NAMALWA (cell line): Measurements from ENCODE around the gene NKTR.

Experiments
- DNase-seq: peaks from one replicate; pipeline ENCODE4 v3.0.0-alpha.2; 2015; ENCODE audit warnings: low spot score

NKTR gene

GRCh38 chr3:42681361-42682038 lies 81.0 kb downstream of the NKTR start:
- no peak for DNase-seq

- no peak for DNase-seq
These were observed 82.0 kb downstream of the NKTR start for GRCh38 chr3:42682301-42683070.

- DNase-seq = no peak
These were observed 83.6 kb downstream of the NKTR start for GRCh38 chr3:42683875-42684598.

GRCh38 chr3:42684632-42685362 lies 84.3 kb downstream of the NKTR start:
- no peak for DNase-seq

GRCh38 chr3:42685363-42685881 lies 84.9 kb downstream of the NKTR start, which contains the start of gene KLHL40:
KLHL40 (plus strand) TSS chr3:42685537; CDS start chr3:42685619, 82 bp downstream.
- no peak for DNase-seq

GRCh38 chr3:42685891-42686820 lies 85.7 kb downstream of the NKTR start:
- DNase-seq = no peak

- no peak for DNase-seq
These were observed 86.6 kb downstream of the NKTR start for GRCh38 chr3:42686832-42687650.

- no peak for DNase-seq
These were observed 87.5 kb downstream of the NKTR start for GRCh38 chr3:42688016-42688415.

- DNase-seq = no peak
These were observed 88.3 kb downstream of the NKTR start for GRCh38 chr3:42688487-42689420.

- DNase-seq = no peak
These were observed 89.0 kb downstream of the NKTR start for GRCh38 chr3:42689421-42690014.

- DNase-seq = no peak
These were observed 89.7 kb downstream of the NKTR start for GRCh38 chr3:42690191-42690590.

GRCh38 chr3:42690766-42691680 lies 90.5 kb downstream of the NKTR start:
- no peak for DNase-seq

GRCh38 chr3:42691816-42692666 lies 91.6 kb downstream of the NKTR start:
- DNase-seq = no peak

GRCh38 chr3:42692667-42693529 lies 92.4 kb downstream of the NKTR start:
- no peak for DNase-seq

GRCh38 chr3:42693530-42693930 lies 93.0 kb downstream of the NKTR start:
- DNase-seq = no peak
